ENCODE measurements around the gene ZBTB21.

DNA sequence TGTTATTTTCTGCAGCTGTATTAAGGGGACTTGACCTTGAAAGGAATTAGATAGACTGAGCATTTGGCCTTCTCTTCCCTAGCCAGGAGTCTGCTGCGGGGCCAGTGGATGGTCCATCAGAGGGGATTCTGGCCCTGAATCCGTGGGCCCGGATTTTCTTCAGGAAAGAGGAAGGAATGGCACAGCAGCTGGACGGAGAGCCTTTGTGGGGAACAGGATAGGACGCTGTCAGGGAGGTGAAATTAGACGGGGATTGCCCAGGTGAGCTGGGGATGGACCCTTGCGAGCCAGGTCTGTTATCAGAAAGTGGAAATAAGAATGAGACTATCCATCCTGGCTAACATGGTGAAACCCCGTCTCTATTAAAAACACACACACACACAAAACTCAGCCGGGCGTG lies 54.6 kb downstream of the ZBTB21 start:
- no peak for TF ChIP-seq EGR1 (IDR thresholded peaks at IDR 0.05; ENCODE audit: borderline replicate concordance, low read depth, low read length)
- no peak for TF ChIP-seq EP300 (IDR thresholded peaks at IDR 0.05; ENCODE audit: borderline replicate concordance in 1 of 2, low read depth in 2 of 2, low read length in 2 of 2)
- TF ChIP-seq, protein P1, sequence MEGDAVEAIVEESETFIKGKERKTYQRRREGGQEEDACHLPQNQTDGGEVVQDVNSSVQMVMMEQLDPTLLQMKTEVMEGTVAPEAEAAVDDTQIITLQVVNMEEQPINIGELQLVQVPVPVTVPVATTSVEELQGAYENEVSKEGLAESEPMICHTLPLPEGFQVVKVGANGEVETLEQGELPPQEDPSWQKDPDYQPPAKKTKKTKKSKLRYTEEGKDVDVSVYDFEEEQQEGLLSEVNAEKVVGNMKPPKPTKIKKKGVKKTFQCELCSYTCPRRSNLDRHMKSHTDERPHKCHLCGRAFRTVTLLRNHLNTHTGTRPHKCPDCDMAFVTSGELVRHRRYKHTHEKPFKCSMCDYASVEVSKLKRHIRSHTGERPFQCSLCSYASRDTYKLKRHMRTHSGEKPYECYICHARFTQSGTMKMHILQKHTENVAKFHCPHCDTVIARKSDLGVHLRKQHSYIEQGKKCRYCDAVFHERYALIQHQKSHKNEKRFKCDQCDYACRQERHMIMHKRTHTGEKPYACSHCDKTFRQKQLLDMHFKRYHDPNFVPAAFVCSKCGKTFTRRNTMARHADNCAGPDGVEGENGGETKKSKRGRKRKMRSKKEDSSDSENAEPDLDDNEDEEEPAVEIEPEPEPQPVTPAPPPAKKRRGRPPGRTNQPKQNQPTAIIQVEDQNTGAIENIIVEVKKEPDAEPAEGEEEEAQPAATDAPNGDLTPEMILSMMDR (IDR thresholded peaks at IDR 0.05; ENCODE audit: control extremely low read depth in 1 of 3, insufficient read depth in 1 of 3, low read depth in 1 of 3, low read length in 3 of 3) = no peak
- no peak for TF ChIP-seq JUND (IDR thresholded peaks at IDR 0.05; ENCODE audit: low read length)
